ENCODE measurements around the gene COX4I1.
"Not testable (repeated sequence)": the region's sequence is repeated elsewhere in the genome, so short reads cannot be mapped to it uniquely, and the experiment has no call there.

Gene COX4I1

DNA sequence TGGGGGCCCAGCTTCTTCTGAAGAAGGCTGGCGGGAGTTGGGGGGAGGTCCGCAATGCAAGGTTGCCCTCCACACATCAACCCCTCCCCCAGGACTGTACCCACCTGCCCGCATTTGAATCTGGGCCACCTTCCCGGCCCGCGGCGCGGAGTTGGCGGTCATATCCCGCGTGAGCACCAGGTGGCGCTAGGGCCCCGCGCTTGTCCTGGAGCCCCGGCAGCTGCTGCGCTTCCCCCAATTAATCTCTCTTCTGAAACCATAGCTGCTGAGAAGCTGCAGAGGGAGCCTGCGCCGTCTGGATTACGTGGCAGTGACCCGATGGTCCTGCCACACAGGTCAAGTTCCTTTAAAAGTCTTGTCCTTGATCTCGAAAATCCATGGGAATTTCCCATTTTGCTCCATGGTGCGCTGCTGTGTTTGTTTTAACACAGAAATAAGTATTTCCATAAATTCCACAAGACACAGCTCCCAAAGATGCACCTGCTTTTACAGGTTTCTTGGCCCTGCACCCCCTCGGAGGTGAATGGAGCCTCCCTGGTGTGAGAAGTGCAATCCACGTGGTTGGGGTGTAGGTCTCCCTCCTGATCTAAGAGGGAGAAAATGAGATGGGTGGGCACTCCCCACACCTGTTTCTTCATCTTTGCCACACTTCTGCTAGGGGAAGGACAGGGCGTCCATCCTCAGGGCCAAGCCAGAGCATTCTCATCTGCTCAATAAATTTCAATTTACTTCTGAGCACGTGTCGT lies 22.1 kb downstream of the COX4I1 start:
- in situ Hi-C loops (cut with HindIII; ENCODE audit: low sequenced_read_pairs): loop anchor here (25.0 kb wide), 1 partner anchor 166 kb away; no protein-coding TSS in a partner anchor

DNA sequence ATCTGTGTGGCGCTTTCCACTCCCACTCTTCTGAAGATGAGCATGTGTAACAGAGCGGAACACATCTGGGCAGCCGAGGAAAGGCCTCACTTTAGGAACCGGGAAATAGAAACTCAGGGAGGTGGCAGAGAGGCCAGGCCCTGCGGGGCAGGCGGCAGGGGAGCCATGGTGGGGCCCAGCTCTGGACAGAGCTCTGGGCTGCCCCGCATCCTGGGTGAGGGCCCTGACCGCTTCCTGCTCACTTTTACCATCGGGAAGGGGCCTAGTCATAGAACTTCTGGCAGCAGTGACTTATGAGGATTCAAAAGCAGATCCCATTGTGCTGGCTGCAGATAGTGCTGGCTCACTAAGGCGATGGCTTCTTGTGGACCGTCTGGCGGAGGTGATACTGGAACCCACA lies 22.6 kb downstream of the COX4I1 start:
- in situ Hi-C loops (cut with HindIII; ENCODE audit: low sequenced_read_pairs): loop anchor here (25.0 kb wide), 1 partner anchor 165 kb away; no protein-coding TSS in a partner anchor

DNA sequence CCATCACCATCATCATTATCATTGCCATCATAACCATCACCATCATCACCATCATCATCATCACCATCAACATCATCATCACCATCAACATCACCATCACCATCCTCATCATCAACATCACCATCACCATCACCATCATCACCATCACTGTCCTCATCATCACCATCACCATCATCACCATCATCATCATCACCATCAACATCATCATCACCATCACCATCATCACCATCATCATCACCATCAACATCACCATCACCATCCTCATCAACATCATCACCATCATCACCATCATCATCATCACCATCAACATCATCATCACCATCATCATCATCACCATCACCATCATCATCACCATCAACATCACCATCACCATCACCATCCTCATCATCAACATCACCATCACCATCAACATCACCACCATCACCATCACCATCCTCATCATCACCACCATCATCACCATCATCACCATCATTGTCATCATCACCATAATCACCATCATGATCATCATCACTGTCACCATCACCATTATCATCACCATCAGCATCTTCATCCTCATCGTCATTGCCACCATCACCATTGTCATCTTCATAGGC lies 23.9 kb downstream of the COX4I1 start:
- in situ Hi-C loops (cut with HindIII; ENCODE audit: low sequenced_read_pairs): loop anchor here (25.0 kb wide), 1 partner anchor 164 kb away; no protein-coding TSS in a partner anchor

DNA sequence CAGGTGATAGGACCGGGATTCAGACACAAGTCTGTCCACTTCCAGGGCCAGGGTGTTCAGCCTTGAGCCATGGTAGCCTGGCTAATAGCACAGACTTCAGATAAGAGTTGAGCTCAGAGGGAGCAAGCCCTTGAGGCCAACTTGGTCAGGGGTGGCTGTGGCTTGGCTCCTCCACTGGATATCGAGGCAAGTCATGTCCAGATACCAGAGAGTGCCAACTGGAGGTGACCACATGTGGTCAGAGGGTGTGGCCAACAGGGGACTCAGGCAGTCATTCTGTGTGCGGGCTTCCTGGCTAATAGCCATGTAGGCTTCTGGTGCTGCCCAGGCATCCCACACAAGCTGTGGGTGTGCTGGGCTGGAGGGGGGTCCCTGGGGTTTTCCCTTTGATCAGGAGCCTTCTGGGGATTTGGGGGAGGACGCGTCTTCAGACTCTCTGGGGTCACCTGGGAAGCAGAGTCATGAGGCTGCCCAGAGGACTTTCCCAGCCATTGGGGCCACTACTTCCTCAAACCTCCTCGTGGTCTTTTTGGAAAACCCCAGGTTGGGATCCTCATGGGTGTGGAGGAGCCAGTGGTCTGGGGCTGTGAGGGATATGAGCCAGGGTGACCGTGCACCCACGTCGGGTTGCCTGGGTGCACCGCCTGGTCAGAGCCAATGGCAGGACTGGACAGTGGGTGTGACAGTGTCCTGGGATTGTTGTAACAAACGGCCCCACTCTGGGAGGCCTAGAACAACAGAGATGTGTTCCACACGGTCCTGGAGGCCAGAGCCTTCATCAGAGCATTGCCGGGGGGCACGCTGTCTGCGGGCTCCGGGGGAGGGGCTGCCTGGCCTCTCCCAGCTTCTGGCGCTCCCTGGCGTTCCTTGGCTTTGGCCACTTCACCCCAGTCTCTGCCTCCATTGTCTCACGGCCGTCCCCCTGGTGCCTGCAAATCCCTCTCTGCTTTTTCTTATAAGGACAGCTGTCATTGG lies 25.0 kb downstream of the COX4I1 start:
- in situ Hi-C loops (cut with HindIII; ENCODE audit: low sequenced_read_pairs): loop anchor here (25.0 kb wide), 1 partner anchor 163 kb away; no protein-coding TSS in a partner anchor

DNA sequence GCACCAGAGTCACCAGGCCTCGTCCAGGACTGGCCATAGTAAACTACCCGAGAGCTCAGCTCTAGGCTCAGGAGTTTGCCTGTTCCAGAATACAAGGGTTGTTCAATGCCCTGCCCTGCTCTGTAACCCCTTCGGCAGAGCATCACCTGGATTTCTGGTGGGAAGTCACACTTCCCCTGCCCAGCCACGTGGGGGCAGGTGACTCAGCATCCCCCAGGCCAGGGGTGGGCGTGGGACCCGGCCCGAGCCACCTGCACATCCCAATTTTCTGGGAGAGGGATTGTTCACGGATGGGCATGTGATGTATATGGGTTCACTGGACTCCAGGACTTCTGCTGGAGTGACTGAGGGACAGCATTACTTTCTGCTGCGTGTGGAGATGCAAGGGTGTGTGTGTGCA lies 25.8 kb downstream of the COX4I1 start:
- in situ Hi-C loops (cut with HindIII; ENCODE audit: low sequenced_read_pairs): no loop called here

DNA sequence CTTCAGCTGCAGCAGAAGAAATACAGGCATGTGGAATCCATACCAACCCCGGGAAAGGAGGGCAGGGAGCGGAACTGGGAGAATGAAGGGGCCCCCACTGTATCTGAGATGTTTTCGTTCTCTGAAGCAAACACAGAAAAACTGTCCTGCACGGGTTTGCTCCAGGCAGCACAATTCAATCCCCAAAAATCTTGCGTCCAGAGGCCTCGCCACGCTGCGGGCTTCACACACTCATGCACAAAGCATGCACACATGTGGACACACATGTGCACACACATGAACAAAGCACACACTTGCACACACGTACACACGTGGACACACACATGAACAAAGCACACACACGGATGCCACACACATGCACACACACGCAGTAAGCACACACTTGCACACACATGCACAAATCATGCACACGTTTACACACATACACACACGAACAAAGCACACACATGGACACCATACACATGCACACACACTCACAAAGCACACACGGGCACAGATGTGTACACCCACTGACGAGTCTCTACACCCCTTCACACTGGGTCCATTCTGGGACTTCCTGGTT lies 27.3 kb downstream of the COX4I1 start:
- in situ Hi-C loops (cut with HindIII; ENCODE audit: low sequenced_read_pairs): no loop called here

DNA sequence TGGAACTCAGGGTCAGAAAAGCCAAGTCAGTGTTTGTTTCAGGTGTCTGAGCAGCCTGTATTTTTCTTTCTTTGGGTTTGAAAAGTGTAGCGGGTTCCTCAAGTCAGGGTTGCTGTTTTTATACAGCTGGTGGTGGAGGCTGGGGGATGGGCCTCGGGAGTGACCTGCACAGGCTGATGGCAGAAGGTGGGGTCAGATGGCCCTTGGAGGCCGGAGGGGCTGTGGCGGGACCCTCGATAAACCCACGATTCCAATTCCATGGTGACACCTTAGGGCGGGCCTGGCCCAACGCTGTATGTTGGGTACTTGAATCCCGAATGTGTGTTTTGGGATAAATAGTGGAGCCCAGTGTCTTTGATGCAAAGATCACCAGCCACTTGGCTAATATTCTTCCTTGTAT lies 28.7 kb downstream of the COX4I1 start:
- in situ Hi-C loops (cut with HindIII; ENCODE audit: low sequenced_read_pairs): no loop called here

DNA sequence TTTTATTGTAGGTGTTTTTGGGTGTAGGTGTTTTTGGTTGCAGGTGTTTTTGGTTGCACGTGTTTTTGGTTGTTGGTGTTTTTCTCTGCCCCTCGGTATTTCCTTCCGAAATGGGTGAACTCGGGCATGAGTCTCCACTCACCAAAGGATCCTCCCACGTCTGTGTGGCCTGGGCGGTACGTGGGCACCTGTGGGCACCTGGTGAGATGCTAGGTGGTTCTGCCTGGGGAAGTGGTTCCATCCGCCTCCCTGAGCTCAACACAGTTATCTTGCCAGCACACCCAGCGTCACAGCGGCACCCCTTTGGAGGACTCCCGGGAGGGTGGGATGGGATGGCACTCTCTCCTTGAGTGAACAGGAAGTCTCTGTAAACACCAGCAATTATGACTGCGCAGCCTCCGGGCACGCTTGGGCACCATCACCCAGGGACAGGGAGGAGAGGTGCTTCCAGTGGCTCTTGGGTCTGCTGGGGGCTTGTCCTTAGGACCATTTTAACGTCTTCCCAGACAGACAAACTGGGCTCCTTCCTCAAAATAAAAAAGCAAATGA lies 29.8 kb downstream of the COX4I1 start:
- in situ Hi-C loops (cut with HindIII; ENCODE audit: low sequenced_read_pairs): no loop called here

DNA sequence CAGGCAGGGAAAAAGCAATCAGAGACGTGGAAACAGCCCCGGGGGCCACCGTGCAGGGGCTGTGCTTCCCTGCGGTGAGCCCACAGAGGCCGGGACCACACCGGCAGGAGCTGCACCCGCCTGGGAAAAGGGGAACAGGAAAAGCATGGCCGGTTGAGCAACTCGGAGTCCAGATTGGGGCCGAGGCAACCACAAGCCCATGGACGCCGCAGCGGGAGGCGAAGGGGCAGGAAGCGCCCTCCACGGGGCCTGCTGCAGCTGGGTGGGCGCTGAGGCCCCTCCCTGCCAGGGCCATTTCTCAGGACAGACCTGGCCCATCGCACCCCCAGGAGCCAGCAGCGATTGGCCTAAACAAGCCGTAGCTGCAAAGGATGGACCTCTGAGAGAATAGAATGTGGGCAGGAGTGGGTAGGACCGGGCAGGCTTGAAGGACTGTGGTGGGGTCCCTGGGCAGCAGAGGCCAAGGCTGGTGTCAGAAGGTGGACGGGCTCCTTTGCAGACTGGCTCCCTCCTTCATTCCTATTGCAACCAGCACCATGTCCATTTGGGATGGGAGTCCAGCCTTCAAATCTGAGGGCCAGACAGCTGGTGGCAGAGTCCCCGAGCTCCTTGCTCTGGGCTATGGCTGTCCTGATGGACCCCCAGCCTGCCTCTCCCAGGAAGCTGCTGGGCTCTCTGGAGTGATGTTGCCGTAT lies 30.4 kb downstream of the COX4I1 start:
- in situ Hi-C loops (cut with HindIII; ENCODE audit: low sequenced_read_pairs): no loop called here

DNA sequence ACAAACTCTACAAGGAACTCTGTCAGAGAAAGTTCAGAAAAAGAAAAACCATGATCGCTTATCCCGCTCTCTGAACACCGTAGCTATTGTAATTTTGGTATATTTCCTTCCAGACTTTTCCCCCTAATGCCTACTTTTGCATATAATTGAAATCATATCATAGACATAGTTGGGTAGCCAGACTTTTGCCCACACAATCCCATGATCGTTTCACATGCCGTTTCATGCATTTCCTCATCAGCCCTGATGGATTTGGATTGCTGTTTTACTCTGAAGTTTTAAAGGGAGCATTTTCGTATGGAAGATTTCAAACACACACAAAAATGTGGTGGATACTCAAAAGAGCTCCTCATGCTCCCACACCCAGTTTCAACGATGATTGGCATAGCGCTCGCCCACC lies 31.3 kb downstream of the COX4I1 start:
- in situ Hi-C loops (cut with HindIII; ENCODE audit: low sequenced_read_pairs): no loop called here

DNA sequence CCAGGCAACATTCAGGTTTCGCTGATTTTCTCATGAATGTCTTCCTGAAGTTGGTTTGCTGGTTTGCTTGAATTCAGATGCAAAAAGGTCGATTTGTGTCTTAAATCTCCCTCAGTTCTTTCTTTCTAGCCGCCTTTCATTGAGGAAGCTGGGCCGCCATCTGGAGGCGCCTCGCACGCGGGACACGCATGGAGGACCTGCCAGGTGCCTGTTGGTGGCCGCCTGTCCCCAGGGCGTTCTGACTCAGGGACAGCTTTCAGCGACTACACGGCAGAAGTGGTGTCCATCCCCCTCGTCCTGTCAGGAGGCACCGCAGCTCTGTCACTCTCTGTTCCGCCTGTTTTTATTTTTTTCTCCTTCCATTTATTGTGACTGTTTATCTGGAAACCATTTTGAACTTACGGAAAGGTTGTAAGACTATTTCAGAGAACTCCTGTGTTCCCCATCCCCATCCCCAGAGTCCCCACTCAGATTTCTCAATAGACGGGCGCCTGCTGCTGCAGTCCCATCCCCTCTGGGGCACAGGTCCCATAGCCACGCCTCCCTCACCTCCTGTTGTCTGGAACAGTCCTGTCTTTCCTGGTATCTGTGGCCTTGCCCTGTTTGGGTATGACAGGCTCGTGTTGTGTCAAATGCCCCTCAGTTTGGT lies 33.2 kb downstream of the COX4I1 start:
- in situ Hi-C loops (cut with HindIII; ENCODE audit: low sequenced_read_pairs): no loop called here

DNA sequence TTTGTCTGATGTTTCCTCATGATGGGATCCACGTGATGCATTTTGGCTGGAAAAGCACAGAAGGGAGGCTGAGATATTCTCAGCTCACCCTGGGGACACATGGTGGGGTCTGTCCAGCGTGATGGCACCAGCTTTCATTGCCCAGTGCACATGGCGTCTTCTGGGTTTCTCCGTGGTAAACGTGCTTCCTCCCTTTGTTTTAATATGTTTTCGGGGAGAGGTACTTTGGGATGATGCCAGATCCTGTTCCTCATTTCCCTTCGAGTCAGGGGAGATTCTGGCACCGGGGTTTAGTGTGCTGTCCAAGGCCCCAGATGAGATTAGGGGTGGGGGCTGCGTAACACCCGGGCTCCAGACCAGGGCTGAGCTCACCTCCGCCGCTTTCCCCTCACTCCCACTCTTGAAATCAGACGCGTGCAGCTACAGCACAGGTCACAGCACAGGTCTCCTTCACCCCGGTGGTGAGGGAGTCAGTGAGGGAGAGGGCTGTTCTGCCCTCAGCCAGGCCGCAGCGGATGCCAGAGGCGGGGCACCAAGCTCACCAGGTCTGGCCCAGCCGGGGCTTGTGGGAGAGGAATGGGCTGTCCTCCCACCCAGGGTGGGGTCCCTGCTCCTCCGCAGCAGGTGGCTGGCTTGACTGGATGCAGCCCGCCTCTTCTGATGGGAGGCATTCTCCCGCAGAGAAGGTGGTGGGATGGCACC lies 33.9 kb downstream of the COX4I1 start:
- in situ Hi-C loops (cut with HindIII; ENCODE audit: low sequenced_read_pairs): no loop called here

DNA sequence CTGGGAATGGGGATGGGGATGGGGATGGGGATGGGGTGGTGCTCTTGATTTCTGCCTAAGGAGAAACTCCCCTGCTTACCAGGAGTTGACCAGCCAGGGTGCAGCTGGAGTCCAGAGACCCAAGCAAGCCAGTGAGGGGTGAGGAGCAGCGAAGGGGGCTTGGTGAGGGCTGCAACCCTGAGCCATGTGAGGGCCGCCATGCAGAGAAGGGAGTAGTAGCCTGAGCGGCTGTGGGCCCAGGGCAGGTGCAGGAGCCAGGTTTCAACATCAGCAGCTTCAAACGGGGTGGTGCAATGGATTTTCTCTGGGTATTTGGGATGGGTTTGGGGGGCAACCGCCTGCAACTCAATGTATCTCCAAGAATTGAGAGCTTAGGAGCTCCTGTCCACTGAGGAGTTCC lies 35.2 kb downstream of the COX4I1 start:
- in situ Hi-C loops (cut with HindIII; ENCODE audit: low sequenced_read_pairs): no loop called here

DNA sequence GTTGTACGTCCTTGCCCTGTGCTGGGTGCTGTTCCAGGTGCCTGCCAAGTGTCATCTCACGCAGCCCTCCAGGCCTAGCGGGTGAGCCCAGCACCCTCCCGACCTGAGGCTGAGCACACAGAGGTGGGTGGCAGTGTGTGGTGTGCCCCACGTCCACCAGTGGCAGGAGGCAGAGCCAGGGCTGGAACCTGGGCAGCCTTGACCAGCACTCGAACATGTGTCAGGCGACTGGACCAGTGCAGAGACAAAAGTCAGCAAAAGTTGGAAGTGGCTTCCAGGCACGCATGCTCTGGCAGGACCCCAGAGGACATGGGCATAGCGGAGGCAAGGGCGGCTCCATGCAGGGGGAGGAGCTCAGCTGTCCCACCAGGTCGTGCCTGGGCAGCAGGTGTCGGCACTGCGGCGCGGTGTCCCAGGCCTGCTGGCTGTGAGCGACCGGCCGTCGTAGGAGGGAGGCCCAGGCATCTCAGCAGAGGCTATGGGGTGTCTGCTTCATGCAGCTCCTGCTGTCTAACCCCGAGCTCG lies 35.8 kb downstream of the COX4I1 start:
- in situ Hi-C loops (cut with HindIII; ENCODE audit: low sequenced_read_pairs): no loop called here

DNA sequence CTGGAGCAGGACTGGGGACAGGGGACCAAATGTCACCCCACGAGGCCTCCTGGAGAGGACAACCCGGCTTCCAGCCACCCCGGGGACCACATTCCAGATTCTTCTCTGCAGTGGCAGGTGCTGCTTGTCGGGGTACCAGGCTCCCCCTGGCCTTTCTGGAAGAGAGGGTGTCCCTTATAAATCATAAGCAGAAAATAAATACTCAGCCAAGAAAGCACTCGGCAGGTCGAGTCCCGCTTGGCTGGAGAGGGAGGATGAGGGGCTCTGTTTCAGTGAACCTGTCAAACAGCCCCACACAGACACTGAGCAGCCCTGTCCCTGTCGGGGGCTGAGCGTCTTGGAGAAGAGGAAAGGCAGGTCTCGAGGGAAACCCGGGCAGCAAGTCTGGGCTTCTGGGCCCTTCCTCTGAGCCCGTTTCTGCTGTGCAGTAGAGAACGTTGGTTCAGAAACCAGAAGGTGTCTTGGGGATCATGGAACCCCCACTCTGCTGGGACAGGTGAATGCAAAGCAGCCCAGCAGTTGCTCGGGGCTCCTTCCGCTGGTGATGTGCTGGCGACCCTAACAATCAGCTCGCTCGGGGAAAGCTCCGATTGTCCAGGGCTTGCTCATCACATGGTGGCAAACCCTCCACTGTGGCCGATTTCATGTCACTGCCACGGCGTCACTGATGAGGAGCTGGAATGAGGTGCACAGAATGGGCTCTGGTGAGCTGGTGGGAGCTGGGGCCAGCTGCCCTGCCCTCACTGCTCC lies 36.6 kb downstream of the COX4I1 start:
- in situ Hi-C loops (cut with HindIII; ENCODE audit: low sequenced_read_pairs): no loop called here

DNA sequence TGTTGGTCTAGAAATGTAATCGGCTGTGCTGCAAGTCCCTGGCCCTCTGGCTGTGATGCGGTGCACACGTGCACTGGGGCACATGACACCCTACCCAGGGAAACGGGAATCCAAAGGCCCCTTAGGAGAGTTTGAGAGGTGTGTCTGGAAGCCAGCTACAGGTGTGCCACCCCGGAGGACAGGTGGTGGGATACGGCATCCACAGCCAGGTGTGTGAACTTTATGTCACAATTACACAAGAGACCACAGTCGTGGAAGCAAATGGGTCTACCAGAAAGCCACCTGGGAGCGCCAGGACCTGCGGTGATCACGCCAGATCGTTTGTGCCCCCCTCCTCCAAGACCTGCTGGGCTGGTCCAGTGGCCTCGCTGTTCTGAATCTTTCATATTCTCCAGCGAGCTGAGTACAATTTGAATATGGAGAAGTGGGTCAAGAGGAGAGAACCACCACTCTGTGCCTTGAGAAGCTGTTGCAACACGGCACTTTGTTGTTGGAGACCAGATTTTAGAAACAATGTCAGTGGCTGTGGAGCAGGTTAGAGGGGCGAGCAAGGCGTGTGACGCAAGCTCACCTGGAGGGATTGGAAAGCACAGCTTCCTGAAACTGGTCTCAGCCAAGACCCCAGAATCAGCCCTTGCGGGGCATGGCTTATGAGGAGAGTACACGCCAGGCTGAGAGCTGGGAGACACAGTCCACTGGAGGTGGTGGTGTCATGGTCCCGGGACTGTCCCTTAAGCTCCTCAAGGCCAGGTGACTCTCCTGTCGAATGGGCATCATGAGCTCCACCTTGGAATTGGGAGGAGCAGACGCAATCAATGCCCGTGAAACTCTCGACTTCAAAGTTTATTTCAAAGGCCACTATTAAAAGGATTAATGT lies 37.4 kb downstream of the COX4I1 start:
- in situ Hi-C loops (cut with HindIII; ENCODE audit: low sequenced_read_pairs): no loop called here

DNA sequence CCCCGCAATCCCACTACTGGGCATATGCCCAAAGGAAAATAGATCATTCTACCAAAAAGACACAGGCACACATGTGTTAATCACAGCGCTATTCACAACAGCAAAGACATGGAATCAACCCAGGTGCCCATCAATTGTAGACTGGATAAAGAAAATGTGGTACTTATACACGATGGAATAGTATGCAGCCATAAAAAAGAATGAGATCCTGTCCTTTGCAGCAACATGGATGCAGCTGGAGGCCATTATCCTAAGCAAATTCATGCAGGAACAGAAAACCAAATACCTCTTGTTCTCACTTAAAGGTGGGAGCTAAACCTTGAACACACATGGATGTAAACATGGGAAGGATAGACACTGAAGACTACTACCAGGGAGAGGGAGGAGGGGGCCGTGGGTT lies 38.2 kb downstream of the COX4I1 start:
- in situ Hi-C loops (cut with HindIII; ENCODE audit: low sequenced_read_pairs): not testable (repeated sequence)

Measured in endothelial cell of hepatic sinusoid (primary cell).